OCI-LY3 (cell line): ENCODE data around the gene CHST11.

ENCODE experiments used
- H2AFZ ChIP-seq: fragments of 200-600, 300-600 bp; shearing (Covaris generic); 2 replicates; pipeline ENCODE4 v1.6.0; 2014; ENCODE audit warnings: antibody characterized with exemption, low read depth, low read length
- H3K27ac ChIP-seq: fragments of 200-600, 300-600 bp; sonication (generic); 2 replicates; pipeline ENCODE4 v1.5.1; 2014; ENCODE audit warnings: mild to moderate bottlenecking, low read length, moderate library complexity, mixed read lengths
- H3K27me3 ChIP-seq: fragments of 200-600, 300-600 bp; sonication (generic); 2 replicates; pipeline ENCODE4 v1.6.1; 2014; ENCODE audit warnings: low read depth, low read length, mixed read lengths
- H3K36me3 ChIP-seq: fragments of 200-600, 300-600 bp; sonication (generic); replicated peaks from 2 replicates; pipeline ENCODE3; 2014; ENCODE audit warnings: low read depth, low read length, mixed read lengths
- H3K4me1 ChIP-seq: fragments of 300-600, 200-600 bp; sonication (generic); 2 replicates; pipeline ENCODE4 v1.6.1; 2014; ENCODE audit warnings: low read length, mixed read lengths
- H3K4me2 ChIP-seq: fragments of 200-600, 300-600 bp; sonication (generic); 2 replicates; pipeline ENCODE4 v1.6.1; 2014; ENCODE audit warnings: low read length, mixed read lengths
- H3K4me3 ChIP-seq: fragments of 300-600, 200-600 bp; sonication (generic); 2 replicates; pipeline ENCODE4 v1.5.1; 2014; ENCODE audit warnings: antibody characterized with exemption, mild to moderate bottlenecking, low read length, moderate library complexity
- H3K79me2 ChIP-seq: fragments of 300-600, 200-600 bp; shearing (Covaris generic); 2 replicates; pipeline ENCODE4 v1.6.1; 2014; ENCODE audit warnings: mild to moderate bottlenecking, low read length, mixed read lengths
- H3K9ac ChIP-seq: fragments of 300-600, 200-600 bp; shearing (Covaris generic); 2 replicates; pipeline ENCODE4 v1.6.0; 2014; ENCODE audit warnings: mild to moderate bottlenecking, low read length, moderate library complexity
- H3K9me3 ChIP-seq: fragments of 200-600, 300-600 bp; shearing (Covaris generic); 2 replicates; pipeline ENCODE4 v1.6.1; 2014; ENCODE audit warnings: low read length, mixed read lengths; ENCODE audit not compliant: insufficient read depth
- H4K20me1 ChIP-seq: fragments of 200-600, 300-600 bp; sonication (generic); 2 replicates; pipeline ENCODE4 v1.6.1; 2016; ENCODE audit warnings: low read length, mixed read lengths; ENCODE audit not compliant: insufficient read depth
- EZH2phosphoT487 ChIP-seq: fragments of 200-600 bp; shearing (Covaris generic); IDR thresholded peaks from 2 replicates; pipeline ENCODE4 v1.6.1; 2018; ENCODE audit warnings: antibody characterized with exemption, mixed run types, low read depth
- TF ChIP-seq, protein P1 (sequence below): fragments of 200-600, 300-600 bp; sonication (generic); IDR thresholded peaks from 2 replicates; pipeline ENCODE4 v1.5.1; 2014; ENCODE audit warnings: antibody characterized with exemption, low read length, low read depth

Gene CHST11

DNA sequence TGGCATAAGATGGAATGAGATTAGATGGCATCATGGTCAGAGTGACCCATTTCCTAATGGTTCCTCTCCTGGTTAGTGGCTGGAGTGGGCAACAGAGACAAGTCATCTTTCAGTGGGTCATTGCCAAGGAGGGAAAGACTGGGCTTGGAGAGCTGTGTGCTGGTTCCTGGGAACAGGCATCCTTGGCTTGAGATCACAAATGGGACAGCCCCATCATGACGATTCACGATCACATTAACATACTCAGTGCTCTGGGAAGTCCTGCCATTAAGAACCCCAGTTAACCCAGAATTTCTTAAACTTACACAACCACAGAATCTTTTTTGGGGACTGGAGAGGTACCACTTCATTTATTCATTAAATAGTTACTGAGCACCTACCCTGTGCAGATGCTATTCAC lies 27.3 kb downstream of the CHST11 start:
- H3K36me3 ChIP-seq, result no peaks in the 10 kb centered on the region
- H3K4me3 ChIP-seq, result no peak overlapping the region
- no peaks in the 10 kb centered on the region for H3K27me3 ChIP-seq
- peaks cover 13% of the 10 kb centered on the region for H3K4me1 ChIP-seq
- no peaks in the 10 kb centered on the region for H3K9me3 ChIP-seq
- no peak overlapping the region for H3K27ac ChIP-seq
- no peak overlapping the region for H3K4me2 ChIP-seq
- no peak overlapping the region for H2AFZ ChIP-seq
- no peaks in the 10 kb centered on the region for H4K20me1 ChIP-seq
- no peak overlapping the region for H3K9ac ChIP-seq
- TF ChIP-seq, protein P1, sequence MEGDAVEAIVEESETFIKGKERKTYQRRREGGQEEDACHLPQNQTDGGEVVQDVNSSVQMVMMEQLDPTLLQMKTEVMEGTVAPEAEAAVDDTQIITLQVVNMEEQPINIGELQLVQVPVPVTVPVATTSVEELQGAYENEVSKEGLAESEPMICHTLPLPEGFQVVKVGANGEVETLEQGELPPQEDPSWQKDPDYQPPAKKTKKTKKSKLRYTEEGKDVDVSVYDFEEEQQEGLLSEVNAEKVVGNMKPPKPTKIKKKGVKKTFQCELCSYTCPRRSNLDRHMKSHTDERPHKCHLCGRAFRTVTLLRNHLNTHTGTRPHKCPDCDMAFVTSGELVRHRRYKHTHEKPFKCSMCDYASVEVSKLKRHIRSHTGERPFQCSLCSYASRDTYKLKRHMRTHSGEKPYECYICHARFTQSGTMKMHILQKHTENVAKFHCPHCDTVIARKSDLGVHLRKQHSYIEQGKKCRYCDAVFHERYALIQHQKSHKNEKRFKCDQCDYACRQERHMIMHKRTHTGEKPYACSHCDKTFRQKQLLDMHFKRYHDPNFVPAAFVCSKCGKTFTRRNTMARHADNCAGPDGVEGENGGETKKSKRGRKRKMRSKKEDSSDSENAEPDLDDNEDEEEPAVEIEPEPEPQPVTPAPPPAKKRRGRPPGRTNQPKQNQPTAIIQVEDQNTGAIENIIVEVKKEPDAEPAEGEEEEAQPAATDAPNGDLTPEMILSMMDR, result no peak
- TF ChIP-seq EZH2phosphoT487, result no peak
- H3K79me2 ChIP-seq, result no peaks in the 10 kb centered on the region; the same call in 1 of the 2 replicates

DNA sequence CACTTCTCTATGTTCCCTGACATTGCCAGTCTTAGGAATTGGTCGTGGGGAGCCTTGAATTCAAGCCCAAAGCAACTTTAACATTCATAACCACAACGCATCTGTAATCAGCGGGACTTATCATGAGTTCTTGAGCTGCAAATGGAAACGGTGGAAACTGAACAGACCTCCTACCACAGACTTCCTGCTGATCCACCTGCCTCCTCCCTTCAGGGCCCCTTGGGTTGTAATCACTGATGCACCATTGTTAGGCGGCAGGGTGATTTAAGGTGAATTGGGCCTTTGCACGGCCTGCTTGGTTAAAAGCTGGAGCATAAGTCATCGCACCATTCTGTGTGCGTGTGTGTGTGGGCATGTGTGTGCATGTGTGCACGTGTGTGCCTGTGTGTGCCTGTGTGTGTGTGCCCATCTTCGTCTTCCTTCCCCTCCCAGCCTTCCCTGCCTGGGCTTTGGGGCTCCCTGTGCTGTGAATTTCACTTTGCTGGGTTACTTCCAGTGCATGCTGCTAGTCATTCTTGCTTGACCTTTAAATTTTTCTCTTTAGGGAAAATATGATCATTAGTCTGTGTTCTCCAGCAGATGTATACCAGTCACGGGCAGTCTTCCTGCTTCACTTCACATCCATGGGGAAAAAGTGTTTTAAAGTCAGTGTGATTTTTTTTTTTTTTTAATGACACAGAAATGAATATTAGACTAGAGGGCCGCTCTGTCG lies 29.1 kb downstream of the CHST11 start:
- H3K4me1 ChIP-seq, result peaks cover 22% of the 10 kb centered on the region
- H3K9ac ChIP-seq, result no peak overlapping the region
- no peaks in the 10 kb centered on the region for H3K27me3 ChIP-seq
- H3K4me2 ChIP-seq, result no peak overlapping the region
- H4K20me1 ChIP-seq, result no peaks in the 10 kb centered on the region
- H3K36me3 ChIP-seq, result no peaks in the 10 kb centered on the region
- no peak overlapping the region for H2AFZ ChIP-seq
- TF ChIP-seq EZH2phosphoT487, result no peak
- TF ChIP-seq, protein P1, result no peak
- no peak overlapping the region for H3K4me3 ChIP-seq
- no peak overlapping the region for H3K27ac ChIP-seq
- H3K9me3 ChIP-seq, result no peaks in the 10 kb centered on the region
- H3K79me2 ChIP-seq, result no peaks in the 10 kb centered on the region

DNA sequence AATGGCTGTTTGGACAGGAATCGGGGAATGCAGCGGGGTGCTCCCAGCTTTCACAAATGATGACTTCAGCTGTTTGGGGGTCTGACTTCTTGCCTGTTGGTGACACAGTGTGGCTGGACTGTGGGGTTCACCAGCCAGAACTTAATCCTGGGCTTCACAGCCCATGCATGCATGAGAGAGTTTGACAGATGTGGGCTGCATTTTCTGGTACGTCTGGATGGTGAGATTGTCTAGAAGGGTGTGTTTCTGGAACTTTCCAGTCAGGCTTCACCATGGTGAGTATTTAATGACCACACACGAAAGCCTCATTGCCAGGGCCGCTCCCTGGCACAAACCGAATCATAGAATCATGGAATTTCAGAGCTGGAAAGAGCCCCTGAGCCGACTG lies 29.6 kb downstream of the CHST11 start:
- Histone ChIP-seq H3K9me3 (no peaks in the 10 kb centered on the region), H3K4me1 (peaks cover 27% of the 10 kb centered on the region), H3K9ac (no peak overlapping the region), H3K36me3 (no peaks in the 10 kb centered on the region), H3K79me2 (no peaks in the 10 kb centered on the region), H3K4me3 (no peak overlapping the region), H2AFZ (no peak overlapping the region), H3K27ac (no peak overlapping the region), H3K4me2 (no peak overlapping the region), H3K27me3 (no peaks in the 10 kb centered on the region), H4K20me1 (no peaks in the 10 kb centered on the region)
- TF ChIP-seq EZH2phosphoT487, result no peak
- TF ChIP-seq, protein P1, result no peak

DNA sequence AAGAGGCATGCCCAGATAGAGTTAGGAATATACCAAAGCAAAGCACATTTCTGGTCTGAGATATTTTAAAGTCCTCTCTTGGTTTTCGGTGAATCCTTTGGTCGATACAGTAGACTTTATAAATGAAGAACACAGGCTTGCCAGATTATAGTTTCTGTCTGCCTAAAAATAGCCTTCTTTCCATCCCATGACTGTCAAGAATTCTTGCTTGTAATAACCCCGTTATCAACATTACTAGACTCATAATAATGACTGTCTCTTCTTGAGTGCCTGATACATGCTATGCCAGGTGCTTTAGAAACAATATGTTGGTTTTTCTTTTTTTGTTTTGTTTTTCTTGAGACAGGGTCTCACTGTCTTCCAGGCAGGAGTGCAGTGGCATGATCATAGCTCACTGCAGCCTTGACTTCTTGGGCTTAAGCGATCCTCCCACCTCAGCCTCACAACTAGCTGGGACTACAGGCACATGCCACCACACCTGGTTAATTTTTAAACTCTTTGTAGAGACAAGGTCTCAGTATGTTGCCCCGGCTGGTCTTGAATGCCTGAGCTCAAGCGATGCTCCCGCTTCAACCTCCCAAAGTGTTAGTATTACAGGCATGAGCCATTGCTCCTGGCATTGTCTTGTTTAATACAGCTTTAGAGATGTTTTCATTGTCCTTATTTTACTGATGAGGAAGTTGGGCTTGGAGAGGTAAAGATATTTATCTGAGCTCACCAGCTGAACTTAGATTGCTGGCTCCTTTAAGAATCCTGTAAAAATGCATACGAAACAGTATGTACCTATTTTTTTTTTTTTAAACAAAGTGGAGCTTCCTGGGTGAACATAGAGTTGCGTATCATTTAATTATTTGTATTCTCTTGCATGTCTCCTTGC lies 30.4 kb downstream of the CHST11 start:
- Histone ChIP-seq H3K4me1 (peaks cover 27% of the 10 kb centered on the region), H4K20me1 (no peaks in the 10 kb centered on the region), H3K4me2 (no peak overlapping the region), H2AFZ (no peak overlapping the region), H3K27me3 (no peaks in the 10 kb centered on the region), H3K36me3 (no peaks in the 10 kb centered on the region), H3K4me3 (no peak overlapping the region), H3K9me3 (no peaks in the 10 kb centered on the region), H3K9ac (no peak overlapping the region), H3K79me2 (no peaks in the 10 kb centered on the region), H3K27ac (no peak overlapping the region)
- no peak for TF ChIP-seq EZH2phosphoT487
- TF ChIP-seq, protein P1, result no peak
